K562 (cell line): Measurements from ENCODE around the gene HMOX1. TPM values are rescaled to one million over a fixed set of nuclear protein-coding genes. Genes with fewer than 3 reads are reported as not detected.
A peak's percentile ranks its signal among the peaks of the same experiment; 100 is the strongest.

ENCODE experiments used
- ARID1B ChIP-seq: fragments of 450-650 bp; IDR thresholded peaks from 2 replicates; pipeline ENCODE4 v1.6.1; 2016; ENCODE audit warnings: antibody characterized with exemption, mild to moderate bottlenecking, inconsistent platforms
- BHLHE40 ChIP-seq: IDR thresholded peaks from 2 replicates; pipeline ENCODE4 v1.6.1; 2011; ENCODE audit warnings: low read length, improper control_type of control experiment
- E2F8 ChIP-seq: fragments of 450-650 bp; IDR thresholded peaks from 2 replicates; pipeline ENCODE4 v1.7.1; 2018; ENCODE audit warnings: mild to moderate bottlenecking, low read depth; ENCODE audit not compliant: partially characterized antibody
- JUNB ChIP-seq: fragments of 450-650 bp; formaldehyde crosslinking; conservative IDR thresholded peaks from 2 replicates; pipeline ENCODE4 v1.4.0; 2020; ENCODE audit warnings: mild to moderate bottlenecking
- MEF2D ChIP-seq: conservative IDR thresholded peaks from 2 replicates; pipeline ENCODE4 v1.6.1; 2016; ENCODE audit warnings: low read depth, missing genetic modification characterization, missing compliant biosample characterization
- MXI1 ChIP-seq: IDR thresholded peaks from 2 replicates; pipeline ENCODE4 v1.6.1; 2011; ENCODE audit warnings: low read depth, mild to moderate bottlenecking, improper control_type of control experiment, low read length
- MYC ChIP-seq, 2 experiments: fragments of 250-450 bp in 1 of 2; sonication (Bioruptor Pico) in 1 of 2; IDR thresholded peaks; 2 replicates each; pipeline versions ENCODE4 v1.5.1 to v1.6.1; 2012 to 2021; ENCODE audit warnings: low read depth in 2 of 2, borderline replicate concordance in 1 of 2, improper control_type of control experiment in 1 of 2, low read length in 1 of 2, mild to moderate bottlenecking in 1 of 2, moderate library complexity in 1 of 2
- MYNN ChIP-seq, 2 experiments: sonication (generic); formaldehyde crosslinking in 1 of 2; IDR thresholded peaks; 2 replicates each; pipeline versions ENCODE4 v1.5.0 to v1.6.1; 2016 to 2020; ENCODE audit warnings: antibody characterized with exemption in 1 of 2, missing genetic modification reagents in 1 of 2
- NR2C2 ChIP-seq, 2 experiments: fragments of 200-800 bp in 1 of 2; sonication (Bioruptor generic) in 1 of 2; sonication (generic) in 1 of 2; formaldehyde crosslinking in 1 of 2; IDR thresholded peaks; 2 replicates each; pipeline versions ENCODE4 v1.6.1 to v1.8.0; 2016 to 2022; ENCODE audit warnings: mild to moderate bottlenecking in 1 of 2, missing compliant biosample characterization in 1 of 2, missing genetic modification characterization in 1 of 2, missing genetic modification reagents in 1 of 2
- SETDB1 ChIP-seq: IDR thresholded peaks from one replicate; pipeline ENCODE4 v1.6.1; 2012; ENCODE audit warnings: low read length, control low read depth, inconsistent platforms
- SIN3A ChIP-seq, 2 experiments: fragments of 150-350 bp in 1 of 2; IDR thresholded peaks; 2 replicates each; pipeline ENCODE4 v1.6.1; 2011 to 2016; ENCODE audit warnings: borderline replicate concordance in 2 of 2, low read depth in 2 of 2, low read length in 2 of 2, mild to moderate bottlenecking in 2 of 2, moderate library complexity in 2 of 2; ENCODE audit not compliant: control insufficient read depth in 1 of 2
- TRIM24 ChIP-seq, 2 experiments: fragments of 450-650 bp; IDR thresholded peaks; 2 replicates each; pipeline ENCODE4 v1.6.1; 2016
- ZBED1 ChIP-seq: IDR thresholded peaks from 2 replicates; pipeline ENCODE4 v1.6.1; 2014
- ZBTB7A ChIP-seq: IDR thresholded peaks from 2 replicates; pipeline ENCODE4 v1.6.1; 2011; ENCODE audit warnings: low read depth, mild to moderate bottlenecking, low read length, moderate library complexity, borderline replicate concordance; ENCODE audit not compliant: control insufficient read depth
- ZC3H11A ChIP-seq: IDR thresholded peaks from 2 replicates; pipeline ENCODE4 v1.6.1; 2012; ENCODE audit warnings: low read depth, low read length, improper control_type of control experiment
- ZNF79 ChIP-seq: fragments of 250-450 bp; sonication (Bioruptor Pico); IDR thresholded peaks from 2 replicates; pipeline ENCODE4 v1.4.0; 2020; ENCODE audit warnings: low read depth, mild to moderate bottlenecking, moderate library complexity
- polyA plus RNA-seq, 8 experiments: library from polyadenylated mRNA; depleted of rRNA in 4 of 8; stranded (reverse) in 5 of 8; unstranded in 3 of 8; fragments of >200 nt; fragmentation: Nextera tagmentation in 2 of 8; fragmentation: Illumina TruSeq in 1 of 8; extraction: Ambion mirVana in 2 of 8; extraction: Trizol in 1 of 8; gene quantifications; 2 replicates each; pipeline versions ENCODE4 v1.2.1 to v1.2.3, GENCODE V29; 2011 to 2014; ENCODE audit warnings: inconsistent platforms in 1 of 8, missing spikeins in 1 of 8
- total RNA-seq, 7 experiments: library from RNA; depleted of rRNA in 6 of 7; stranded (reverse); fragments of >200 nt in 6 of 7; fragmentation: Illumina TruSeq in 2 of 7; extraction: Trizol in 2 of 7; gene quantifications; 2 replicates each; pipeline versions ENCODE4 v1.2.1 to v1.2.3, GENCODE V29; 2011 to 2021; ENCODE audit warnings: low replicate concordance in 1 of 7
- TF ChIP-seq, protein P1 (sequence below): sonication (generic); formaldehyde crosslinking; IDR thresholded peaks from 2 replicates; pipeline ENCODE4 v1.9.0; 2022; ENCODE audit warnings: mild to moderate bottlenecking, missing genetic modification reagents
- TF ChIP-seq, protein P2 (sequence below), 2 experiments: IDR thresholded peaks; 2 replicates each; pipeline ENCODE4 v1.6.1; 2011; ENCODE audit warnings: borderline replicate concordance in 1 of 2, control low read depth in 1 of 2, low read depth in 1 of 2, low read length in 1 of 2, mild to moderate bottlenecking in 1 of 2, mixed read lengths in 1 of 2, moderate library complexity in 1 of 2; ENCODE audit not compliant: insufficient read depth in 1 of 2, insufficient read length in 1 of 2, poor library complexity in 1 of 2, severe bottlenecking in 1 of 2; ENCODE audit errors: extremely low read depth in 1 of 2
- TF ChIP-seq, protein P3 (sequence below): fragments of 250-450 bp; sonication (Bioruptor Pico); IDR thresholded peaks from 2 replicates; pipeline ENCODE4 v1.8.0; 2022; ENCODE audit warnings: inconsistent platforms, mild to moderate bottlenecking, moderate library complexity, borderline replicate concordance

The HMOX1 gene
- total and polyA plus RNA-seq, 9 of the 15 experiments (the other 6 are each of a cell fraction or from before 2014, with no cell fraction given) = not detected

DNA sequence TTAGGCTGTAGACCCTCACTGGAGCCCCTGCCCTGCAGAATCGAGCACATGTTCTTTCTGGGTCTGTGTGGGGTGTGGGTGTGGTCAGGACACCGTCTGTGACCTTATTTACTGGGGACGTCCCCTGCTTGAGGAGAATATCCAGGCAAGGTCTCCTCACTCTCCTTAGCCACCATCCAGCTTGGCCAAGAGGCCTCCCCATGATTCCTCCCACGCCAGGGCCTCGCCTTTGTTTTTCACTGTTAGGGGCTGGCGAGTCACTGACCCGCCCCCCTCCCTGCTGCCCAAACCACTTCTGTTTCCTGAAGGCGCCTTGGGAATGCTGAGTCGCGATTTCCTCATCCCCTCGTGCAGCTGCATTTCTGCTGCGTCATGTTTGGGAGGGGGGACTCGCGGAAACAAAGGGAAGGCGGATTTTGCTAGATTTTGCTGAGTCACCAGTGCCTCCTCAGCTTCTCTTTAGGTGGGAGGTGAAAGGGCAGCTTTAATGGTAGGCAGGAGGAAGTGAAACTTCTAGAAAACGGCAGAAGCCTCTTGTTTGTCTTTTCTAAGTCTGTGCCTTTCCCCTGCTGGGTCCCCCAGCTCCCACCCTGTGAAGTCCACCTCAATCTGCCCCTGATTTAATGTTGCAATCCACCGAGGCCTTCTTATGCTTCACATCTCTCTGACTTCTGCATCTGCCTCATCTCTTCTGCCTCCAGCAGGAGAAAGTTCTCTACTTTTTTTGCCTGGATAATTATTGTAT, 4.0 kb upstream of the HMOX1 start (continued):
- TF ChIP-seq NR2C2 (CRISPR knock-in tag; IDR thresholded peaks at IDR 0.05) = no peak
- TF ChIP-seq NR2C2 (tag; IDR thresholded peaks at IDR 0.05) = peak; percentile 96
- TF ChIP-seq SETDB1 = peak; percentile 31
- peak; percentile 86 for TF ChIP-seq ARID1B
- peak; percentile 55 to 83; a peak in 2 of 4 replicates for TF ChIP-seq SIN3A (IDR thresholded peaks at IDR 0.05; ENCODE audit: borderline replicate concordance in 2 of 2, control insufficient read depth in 1 of 2, low read depth in 2 of 2, low read length in 2 of 2)
- no peak for TF ChIP-seq ZC3H11A
- peak; percentile 95 for TF ChIP-seq BHLHE40
- peak; percentile 57 for TF ChIP-seq E2F8
- TF ChIP-seq, protein P1, sequence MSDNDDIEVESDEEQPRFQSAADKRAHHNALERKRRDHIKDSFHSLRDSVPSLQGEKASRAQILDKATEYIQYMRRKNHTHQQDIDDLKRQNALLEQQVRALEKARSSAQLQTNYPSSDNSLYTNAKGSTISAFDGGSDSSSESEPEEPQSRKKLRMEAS (CRISPR knock-in tag) = peak; percentile 55
- TF ChIP-seq MYNN (IDR thresholded peaks at IDR 0.05) = peak; percentile 89
- TF ChIP-seq MYNN (CRISPR knock-in tag; IDR thresholded peaks at IDR 0.05) = no peak
- TF ChIP-seq MYC (IDR thresholded peaks at IDR 0.05; ENCODE audit: low read depth, low read length) = peak; percentile 97
- no peak for TF ChIP-seq MYC (CRISPR knock-in tag; IDR thresholded peaks at IDR 0.05; ENCODE audit: borderline replicate concordance, low read depth)
- 0 out of 2 replicates have a peak, but pooled peaks have one; percentile 37 for TF ChIP-seq ZNF79
- TF ChIP-seq ZBED1 = peak; percentile 28; the same call in 1 of the 2 replicates
- TF ChIP-seq MEF2D = peak; percentile 35
- TF ChIP-seq, protein P2, sequence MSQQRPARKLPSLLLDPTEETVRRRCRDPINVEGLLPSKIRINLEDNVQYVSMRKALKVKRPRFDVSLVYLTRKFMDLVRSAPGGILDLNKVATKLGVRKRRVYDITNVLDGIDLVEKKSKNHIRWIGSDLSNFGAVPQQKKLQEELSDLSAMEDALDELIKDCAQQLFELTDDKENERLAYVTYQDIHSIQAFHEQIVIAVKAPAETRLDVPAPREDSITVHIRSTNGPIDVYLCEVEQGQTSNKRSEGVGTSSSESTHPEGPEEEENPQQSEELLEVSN (IDR thresholded peaks at IDR 0.05; ENCODE audit: borderline replicate concordance in 1 of 2, extremely low read depth in 1 of 2, insufficient read depth in 1 of 2, insufficient read length in 1 of 2, low read depth in 1 of 2, low read length in 1 of 2, poor library complexity in 1 of 2, severe bottlenecking in 1 of 2) = peak in 1 of 2 experiments; percentile 35
- TF ChIP-seq, protein P3, sequence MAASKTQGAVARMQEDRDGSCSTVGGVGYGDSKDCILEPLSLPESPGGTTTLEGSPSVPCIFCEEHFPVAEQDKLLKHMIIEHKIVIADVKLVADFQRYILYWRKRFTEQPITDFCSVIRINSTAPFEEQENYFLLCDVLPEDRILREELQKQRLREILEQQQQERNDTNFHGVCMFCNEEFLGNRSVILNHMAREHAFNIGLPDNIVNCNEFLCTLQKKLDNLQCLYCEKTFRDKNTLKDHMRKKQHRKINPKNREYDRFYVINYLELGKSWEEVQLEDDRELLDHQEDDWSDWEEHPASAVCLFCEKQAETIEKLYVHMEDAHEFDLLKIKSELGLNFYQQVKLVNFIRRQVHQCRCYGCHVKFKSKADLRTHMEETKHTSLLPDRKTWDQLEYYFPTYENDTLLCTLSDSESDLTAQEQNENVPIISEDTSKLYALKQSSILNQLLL = no peak
- TF ChIP-seq TRIM24 (IDR thresholded peaks at IDR 0.05) = peak; percentile 86 to 90
- no peak for TF ChIP-seq MXI1
- TF ChIP-seq ZBTB7A = peak; percentile 23; the same call in 1 of the 2 replicates
- TF ChIP-seq JUNB (CRISPR knock-in tag) = no peak
